ENCODE data around the gene RPE65.
"Not testable (repeated sequence)": the region's sequence is repeated elsewhere in the genome, so short reads cannot be mapped to it uniquely, and the experiment has no call there.

RPE65 gene

DNA sequence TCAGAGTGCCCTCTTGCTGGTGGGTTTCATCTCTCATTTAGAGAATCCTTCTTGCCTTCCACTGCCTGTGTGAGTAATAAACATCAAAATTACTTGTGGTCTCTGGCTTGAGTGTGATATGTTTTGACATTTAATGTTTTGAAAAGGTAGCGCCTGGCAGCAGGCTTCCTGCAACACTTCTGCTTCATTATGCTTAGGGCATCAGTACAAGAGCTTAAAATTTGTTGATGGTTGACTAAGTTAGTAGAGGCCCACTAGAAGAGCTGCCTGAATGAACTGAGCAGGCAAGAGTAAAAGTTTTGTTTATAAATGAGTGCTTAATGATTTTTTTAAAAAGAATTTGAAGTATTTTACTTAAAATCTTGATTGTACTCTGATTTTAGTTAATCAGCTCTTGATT is 6.4 kb upstream of the RPE65 start:
- in situ Hi-C loops (cut with MboI; ENCODE audit: low pct_unique_long_range_greater_than_20kb, low sequenced_read_pairs), result no loop called here
- no peak for DNase-seq

DNA sequence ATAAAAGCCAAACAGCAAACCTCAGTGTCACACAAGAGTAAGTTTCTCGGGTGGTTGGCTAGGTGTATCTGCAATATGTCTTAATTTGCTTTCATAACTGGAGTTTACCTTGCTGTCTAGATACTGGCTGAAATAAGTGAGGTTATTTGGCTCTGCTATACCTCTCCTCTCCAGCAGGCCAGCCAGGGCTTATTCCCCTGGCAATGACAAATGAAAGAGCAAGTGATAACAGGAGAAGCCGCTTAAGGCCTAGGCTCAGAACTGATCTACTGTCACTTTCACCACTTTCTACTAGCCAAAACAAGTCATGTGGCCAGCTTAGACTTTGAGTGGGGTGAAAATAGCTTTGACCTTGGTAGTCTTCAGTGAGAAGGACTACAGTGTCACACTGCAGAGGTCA is 4.8 kb upstream of the RPE65 start:
- in situ Hi-C loops (cut with MboI; ENCODE audit: low pct_unique_long_range_greater_than_20kb, low sequenced_read_pairs), result no loop called here
- no peak for DNase-seq

DNA sequence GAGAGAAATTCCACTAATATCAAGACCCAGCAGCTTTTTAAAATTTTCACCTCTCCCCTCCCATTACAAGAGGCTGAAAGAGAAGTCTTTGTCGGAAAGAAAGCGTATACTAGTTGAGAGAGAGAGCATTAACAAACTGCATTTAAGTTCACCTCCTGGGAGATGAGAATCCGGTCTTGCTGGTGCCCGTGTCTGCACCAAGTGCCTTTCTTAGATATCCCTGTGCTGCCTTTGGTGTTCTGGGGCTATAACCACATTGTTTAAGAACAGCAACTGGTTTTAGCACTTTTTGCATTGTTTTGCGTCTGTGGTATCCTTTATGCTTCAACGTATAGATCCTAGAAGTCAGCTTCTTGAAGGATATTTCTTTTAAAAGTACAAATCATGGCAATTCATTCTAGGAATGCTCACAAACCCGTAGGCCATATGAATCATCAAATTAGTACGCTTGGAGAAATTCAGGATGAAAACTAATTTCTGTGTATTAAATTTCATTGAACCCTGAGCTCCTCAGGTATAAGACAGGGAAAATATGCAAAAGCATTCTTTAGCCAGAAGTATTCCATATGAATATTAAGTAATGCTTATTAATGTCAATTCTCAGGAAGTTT is 3.4 kb upstream of the RPE65 start:
- in situ Hi-C loops (cut with MboI; ENCODE audit: low pct_unique_long_range_greater_than_20kb, low sequenced_read_pairs), result no loop called here
- DNase-seq, result no peak

DNA sequence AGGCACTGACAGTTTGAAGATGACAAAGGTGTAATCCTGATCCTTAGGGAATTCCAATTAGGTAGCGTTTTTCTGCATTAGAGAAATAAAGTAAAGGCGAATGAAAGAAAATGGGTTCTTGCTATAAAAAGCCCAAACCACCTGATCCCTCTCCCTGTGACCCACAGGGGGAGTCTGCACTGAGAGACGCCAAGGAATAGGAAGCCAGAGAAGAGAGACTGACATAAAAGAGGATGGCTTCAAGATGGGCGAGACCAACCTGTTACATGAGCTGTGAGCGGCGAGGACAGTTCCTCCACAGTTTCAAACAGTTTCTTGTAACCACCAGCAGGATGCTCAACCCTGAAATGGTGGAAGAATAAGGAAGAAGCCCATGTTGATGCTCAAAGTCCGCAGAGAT is 1.4 kb downstream of the RPE65 start:
- DNase-seq, result no peak
- in situ Hi-C loops (cut with MboI; ENCODE audit: low pct_unique_long_range_greater_than_20kb, low sequenced_read_pairs), result no loop called here

- in situ Hi-C loops (cut with MboI; ENCODE audit: low pct_unique_long_range_greater_than_20kb, low sequenced_read_pairs), result no loop called here
- no peak for DNase-seq
Measured at GRCh38 chr1:68445709-68446108, 4.0 kb downstream of the RPE65 start.

DNA sequence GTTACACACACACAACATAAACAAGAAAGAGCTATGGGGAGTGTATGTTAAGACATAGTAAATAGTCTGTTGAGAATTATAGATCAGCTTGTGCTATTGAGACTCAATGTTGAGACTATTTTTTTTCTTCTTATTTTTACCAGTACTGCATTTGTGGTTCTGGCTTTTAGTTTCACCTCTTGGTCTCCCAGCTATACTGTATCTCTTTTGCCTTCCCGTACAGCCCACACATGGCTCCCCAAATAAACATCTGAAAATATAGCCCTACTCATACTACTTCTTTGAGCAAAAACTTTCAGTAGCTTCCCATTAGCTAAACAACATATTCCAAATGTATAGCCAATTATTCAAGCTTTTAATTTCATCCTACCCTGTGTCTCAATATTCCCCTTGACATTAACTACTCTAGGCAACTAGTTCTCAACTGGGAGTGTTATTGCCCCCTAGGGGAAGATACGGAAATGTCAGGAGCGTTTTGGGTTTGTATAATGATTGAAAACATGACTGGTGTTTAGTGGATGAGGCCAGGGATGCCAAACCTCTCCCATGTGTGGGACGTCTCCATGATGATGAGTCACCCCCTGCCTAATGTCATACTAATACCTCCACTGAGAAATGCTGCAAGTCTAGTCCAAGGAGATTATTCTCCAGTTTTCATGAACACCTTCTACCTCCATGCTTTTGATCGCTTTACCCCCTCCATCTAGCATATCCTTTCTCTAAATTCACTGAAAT is 6.8 kb downstream of the RPE65 start:
- peak; percentile 31 for DNase-seq
- in situ Hi-C loops (cut with MboI; ENCODE audit: low pct_unique_long_range_greater_than_20kb, low sequenced_read_pairs), result no loop called here

DNA sequence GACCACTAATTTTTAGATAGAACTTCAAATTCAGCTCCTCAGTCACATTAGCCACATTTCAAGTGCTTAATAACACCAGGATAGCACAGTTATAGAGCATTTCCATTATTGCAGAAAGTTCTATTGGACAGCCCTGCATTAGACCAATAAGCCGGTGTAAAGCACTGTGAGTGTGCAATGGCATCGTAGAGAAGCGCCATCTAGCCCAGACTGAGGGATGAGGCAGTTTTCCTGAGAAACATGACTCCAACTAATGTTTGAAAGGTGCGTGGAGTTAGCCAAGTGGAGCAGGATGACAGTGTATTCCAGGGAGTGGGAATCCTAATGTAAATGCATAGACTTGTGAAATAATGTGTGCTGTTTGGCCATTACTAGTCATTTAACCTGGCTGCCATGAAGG is 7.7 kb downstream of the RPE65 start:
- in situ Hi-C loops (cut with MboI; ENCODE audit: low pct_unique_long_range_greater_than_20kb, low sequenced_read_pairs), result no loop called here
- DNase-seq, result no peak

GRCh38 chr1:68438310-68438709 is 11.4 kb downstream of the RPE65 start:
- DNase-seq, result no peak
- in situ Hi-C loops (cut with MboI; ENCODE audit: low pct_unique_long_range_greater_than_20kb, low sequenced_read_pairs), result no loop called here

DNA sequence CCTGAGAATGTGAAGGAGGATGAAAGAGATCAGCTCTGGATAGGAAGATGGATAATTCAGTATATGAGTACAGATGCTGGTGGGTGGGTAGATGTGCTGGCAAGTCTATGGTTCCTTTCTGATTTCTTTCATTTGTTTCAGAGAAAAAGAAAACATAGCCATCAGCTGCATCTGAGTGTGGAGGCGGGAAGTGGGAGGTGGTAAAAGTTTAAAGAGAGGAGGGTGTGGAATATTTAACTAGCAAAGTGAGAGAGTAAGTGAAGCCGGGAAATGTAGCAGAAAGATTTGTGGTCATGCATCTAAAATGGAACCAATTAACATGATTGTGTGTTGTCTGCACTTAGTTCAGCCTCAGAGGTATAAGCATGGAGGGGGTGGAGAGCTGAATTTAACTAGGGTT is 16.4 kb downstream of the RPE65 start:
- in situ Hi-C loops (cut with MboI; ENCODE audit: low pct_unique_long_range_greater_than_20kb, low sequenced_read_pairs), result no loop called here
- DNase-seq, result no peak

GRCh38 chr1:68431076-68431475 is 18.7 kb downstream of the RPE65 start:
- in situ Hi-C loops (cut with MboI; ENCODE audit: low pct_unique_long_range_greater_than_20kb, low sequenced_read_pairs), result no loop called here
- no peak for DNase-seq

DNA sequence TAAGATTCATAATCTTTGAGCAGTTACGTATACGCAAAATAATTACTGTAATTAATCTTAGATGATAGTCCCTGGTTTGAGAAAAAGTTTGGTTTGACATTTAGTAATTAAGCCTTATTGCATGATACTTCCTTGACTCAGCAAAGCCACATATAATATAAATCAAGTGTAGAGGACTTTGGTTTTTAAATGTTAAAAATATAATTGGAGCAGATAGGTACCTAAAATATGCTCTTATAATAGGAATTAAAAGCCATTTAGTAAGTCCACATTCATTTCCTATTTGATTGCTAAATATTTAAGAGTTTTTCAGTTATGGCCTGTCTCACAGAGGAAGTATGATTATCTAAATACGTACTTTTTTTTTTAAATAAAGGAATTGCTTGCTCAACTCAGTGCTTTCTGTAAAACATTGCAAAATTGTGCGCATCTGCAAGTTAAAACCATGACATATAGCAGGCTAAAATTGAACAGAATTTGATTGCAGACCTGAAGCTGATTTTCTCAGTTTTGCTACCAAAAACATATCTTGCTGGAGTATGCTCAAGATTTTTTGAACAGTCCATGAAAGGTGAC is 20.4 kb downstream of the RPE65 start:
- DNase-seq, result no peak
- in situ Hi-C loops (cut with MboI; ENCODE audit: low pct_unique_long_range_greater_than_20kb, low sequenced_read_pairs), result no loop called here

DNA sequence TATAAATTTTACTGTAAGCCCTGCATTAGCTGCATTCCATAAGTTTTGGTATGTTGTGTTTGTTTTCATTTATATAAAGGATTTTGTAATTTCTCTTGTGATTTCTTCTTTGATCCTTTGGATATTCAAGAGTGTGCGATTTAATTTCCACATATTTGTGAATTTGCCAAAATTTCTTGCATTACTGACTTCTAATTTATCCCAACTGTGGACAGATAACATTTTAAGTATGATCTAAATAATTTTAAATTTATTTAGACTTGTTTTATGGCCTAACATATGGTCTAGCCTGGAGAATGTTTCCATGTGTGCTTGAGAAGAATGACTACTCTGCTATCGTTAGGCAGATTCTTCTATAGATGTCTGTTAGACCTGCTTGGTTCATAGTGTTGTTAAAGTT is 23.2 kb downstream of the RPE65 start:
- in situ Hi-C loops (cut with MboI; ENCODE audit: low pct_unique_long_range_greater_than_20kb, low sequenced_read_pairs), result no loop called here
- no peak for DNase-seq

GRCh38 chr1:68421350-68421749 is 28.4 kb downstream of the RPE65 start:
- no peak for DNase-seq
- in situ Hi-C loops (cut with MboI; ENCODE audit: low pct_unique_long_range_greater_than_20kb, low sequenced_read_pairs), result no loop called here

DNA sequence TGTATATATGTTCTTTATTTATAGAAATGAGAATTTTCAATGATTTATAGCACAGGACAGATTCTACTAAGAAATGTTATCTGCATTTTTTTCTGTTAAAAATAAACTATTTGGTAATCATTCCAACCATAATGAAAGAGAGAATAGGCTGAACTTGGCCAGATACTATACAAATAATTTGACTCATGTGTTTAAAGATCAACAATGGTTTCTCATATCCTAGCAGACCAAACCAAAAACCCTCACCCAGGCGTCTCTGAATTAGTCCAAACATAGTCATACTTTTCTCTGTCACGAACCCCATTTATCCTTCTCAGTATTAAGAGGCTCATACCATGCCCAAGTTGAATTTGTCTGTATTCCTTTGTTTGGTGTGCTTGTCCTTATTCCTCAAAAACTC is 40.3 kb downstream of the RPE65 start:
- DNase-seq, result no peak
- in situ Hi-C loops (cut with MboI; ENCODE audit: low pct_unique_long_range_greater_than_20kb, low sequenced_read_pairs), result no loop called here

DNA sequence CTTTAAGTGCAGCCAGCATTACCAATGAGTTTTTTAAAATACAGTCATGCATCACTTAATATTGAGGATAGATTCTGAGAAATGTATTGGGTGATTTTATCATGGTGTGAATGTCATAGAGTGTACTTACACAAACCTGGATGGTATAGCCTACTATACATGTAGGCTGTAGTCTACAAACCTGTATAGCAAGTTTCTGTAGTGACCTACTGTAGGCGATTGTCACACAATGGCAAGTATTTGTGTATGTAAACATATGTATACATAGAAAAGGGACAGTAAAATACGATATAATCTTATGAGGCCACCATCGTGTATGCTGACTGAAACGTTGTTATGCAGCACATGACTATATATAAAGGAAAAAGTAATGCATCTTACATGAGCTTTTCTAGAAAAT is 48.2 kb downstream of the RPE65 start:
- no peak for DNase-seq
- in situ Hi-C loops (cut with MboI; ENCODE audit: low pct_unique_long_range_greater_than_20kb, low sequenced_read_pairs), result no loop called here

DNA sequence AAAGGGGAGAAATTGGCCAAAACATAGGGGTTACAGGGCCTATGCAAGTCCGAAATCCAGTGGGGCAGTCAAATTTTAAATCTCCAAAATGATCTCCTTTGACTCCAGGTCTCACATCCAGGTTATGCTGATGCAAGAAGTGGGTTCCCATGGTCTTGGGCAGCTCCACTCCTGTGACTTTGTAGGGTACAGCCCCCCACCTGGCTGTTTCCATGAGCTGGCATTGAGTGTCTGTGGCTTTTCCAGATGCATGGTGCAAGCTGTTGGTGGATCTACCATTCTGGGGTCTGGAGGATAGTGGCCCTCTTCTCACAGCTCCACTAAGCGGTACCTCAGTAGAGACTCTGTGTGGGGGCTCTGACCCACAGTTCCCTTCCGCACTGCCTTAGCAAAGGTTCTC is 54.2 kb downstream of the RPE65 start:
- in situ Hi-C loops (cut with MboI; ENCODE audit: low pct_unique_long_range_greater_than_20kb, low sequenced_read_pairs); DNase-seq: not testable (repeated sequence)

- DNase-seq; in situ Hi-C loops (cut with MboI; ENCODE audit: low pct_unique_long_range_greater_than_20kb, low sequenced_read_pairs): not testable (repeated sequence)
Measured at GRCh38 chr1:68392474-68392873, 57.3 kb downstream of the RPE65 start.

DNA sequence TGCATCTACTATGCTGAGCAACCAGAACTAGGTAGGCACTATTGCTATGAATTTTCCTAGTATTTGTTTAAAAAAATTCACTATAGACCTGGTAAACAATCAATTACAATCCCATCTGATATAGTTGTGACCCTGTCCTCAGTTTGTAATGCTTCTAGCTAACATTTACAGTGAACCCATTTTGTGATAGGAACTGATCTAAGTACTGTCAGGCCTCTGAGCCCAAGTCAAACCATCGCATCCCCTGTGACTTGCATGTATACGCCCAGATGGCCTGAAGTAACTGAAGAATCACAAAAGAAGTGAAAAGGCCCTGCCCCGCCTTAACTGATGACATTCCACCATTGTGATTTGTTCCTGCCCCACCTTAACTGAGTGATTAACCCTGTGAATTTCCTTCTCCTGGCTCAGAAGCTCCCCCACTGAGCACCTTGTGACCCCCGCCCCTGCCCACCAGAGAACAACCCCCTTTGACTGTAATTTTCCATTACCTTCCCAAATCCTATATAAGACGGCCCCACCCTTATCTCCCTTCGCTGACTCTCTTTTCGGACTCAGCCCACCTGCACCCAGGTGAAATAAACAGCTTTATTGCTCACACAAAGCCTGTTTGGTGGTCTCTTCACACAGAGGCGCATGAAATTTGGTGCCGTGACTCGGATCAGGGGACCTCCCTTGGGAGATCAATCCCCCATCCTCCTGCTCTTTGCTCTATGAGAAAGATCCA is 63.8 kb downstream of the RPE65 start:
- DNase-seq; in situ Hi-C loops (cut with MboI; ENCODE audit: low pct_unique_long_range_greater_than_20kb, low sequenced_read_pairs): not testable (repeated sequence)

- in situ Hi-C loops (cut with MboI; ENCODE audit: low pct_unique_long_range_greater_than_20kb, low sequenced_read_pairs), result no loop called here
- DNase-seq, result no peak
Measured at GRCh38 chr1:68384872-68385411, 64.8 kb downstream of the RPE65 start.

DNA sequence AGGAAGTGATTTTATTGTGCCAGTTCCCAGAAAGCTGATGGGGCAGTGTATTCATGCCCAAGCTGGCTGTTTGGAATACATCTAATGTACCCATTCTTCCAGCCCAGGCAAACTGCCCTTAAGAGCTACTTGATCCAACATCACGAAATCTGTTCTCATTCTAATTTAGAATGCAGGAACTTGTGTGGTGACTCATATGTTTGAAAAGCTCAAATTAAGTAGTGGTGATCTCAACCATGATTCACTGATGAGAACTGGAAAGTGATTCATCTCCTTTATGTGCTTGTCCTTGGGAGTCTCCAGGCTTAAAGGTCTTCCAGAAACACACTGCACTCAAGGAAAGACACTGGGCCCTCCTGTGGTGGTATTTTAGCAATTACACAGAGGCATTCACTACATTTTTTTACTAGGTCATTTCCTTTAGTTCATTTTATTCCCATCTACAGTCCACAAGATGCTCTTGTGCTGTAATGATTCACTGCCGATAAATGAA is 65.4 kb downstream of the RPE65 start:
- no peak for DNase-seq
- in situ Hi-C loops (cut with MboI; ENCODE audit: low pct_unique_long_range_greater_than_20kb, low sequenced_read_pairs), result no loop called here
